ENCODE data around the gene LRRC75A. TPM values are rescaled to one million over a fixed set of nuclear protein-coding genes. Genes with fewer than 3 reads are reported as not detected.

LRRC75A gene
- total and polyA plus RNA-seq, 2 experiments from 2014 or later, result 5.3 to 26.2 TPM

GRCh38 chr17:16471295-16471694 lies 20.7 kb downstream of the LRRC75A start:
- TF ChIP-seq CREB1 (CRISPR knock-in tag; IDR thresholded peaks at IDR 0.05; ENCODE audit: low read depth) (no peak), ZNF331 (CRISPR knock-in tag; IDR thresholded peaks at IDR 0.05; ENCODE audit: low read depth) (no peak), NANOG (IDR thresholded peaks at IDR 0.05; ENCODE audit: borderline replicate concordance) (no peak), EZH2phosphoT487 (IDR thresholded peaks at IDR 0.05; ENCODE audit: unreplicated experiment) (no peak), REST (IDR thresholded peaks at IDR 0.05; ENCODE audit: unreplicated experiment) (no peak), POLR2AphosphoS5 (IDR thresholded peaks at IDR 0.05; ENCODE audit: low read depth) (no peak), STAT1 (IDR thresholded peaks at IDR 0.05; ENCODE audit: unreplicated experiment) (no peak), ZNF114 (CRISPR knock-in tag; IDR thresholded peaks at IDR 0.05) (no peak), EZH2 (IDR thresholded peaks at IDR 0.05; ENCODE audit: low read depth, unreplicated experiment) (no peak), JUNB (IDR thresholded peaks at IDR 0.05; ENCODE audit: unreplicated experiment) (no peak)
- TF ChIP-seq, protein P1, sequence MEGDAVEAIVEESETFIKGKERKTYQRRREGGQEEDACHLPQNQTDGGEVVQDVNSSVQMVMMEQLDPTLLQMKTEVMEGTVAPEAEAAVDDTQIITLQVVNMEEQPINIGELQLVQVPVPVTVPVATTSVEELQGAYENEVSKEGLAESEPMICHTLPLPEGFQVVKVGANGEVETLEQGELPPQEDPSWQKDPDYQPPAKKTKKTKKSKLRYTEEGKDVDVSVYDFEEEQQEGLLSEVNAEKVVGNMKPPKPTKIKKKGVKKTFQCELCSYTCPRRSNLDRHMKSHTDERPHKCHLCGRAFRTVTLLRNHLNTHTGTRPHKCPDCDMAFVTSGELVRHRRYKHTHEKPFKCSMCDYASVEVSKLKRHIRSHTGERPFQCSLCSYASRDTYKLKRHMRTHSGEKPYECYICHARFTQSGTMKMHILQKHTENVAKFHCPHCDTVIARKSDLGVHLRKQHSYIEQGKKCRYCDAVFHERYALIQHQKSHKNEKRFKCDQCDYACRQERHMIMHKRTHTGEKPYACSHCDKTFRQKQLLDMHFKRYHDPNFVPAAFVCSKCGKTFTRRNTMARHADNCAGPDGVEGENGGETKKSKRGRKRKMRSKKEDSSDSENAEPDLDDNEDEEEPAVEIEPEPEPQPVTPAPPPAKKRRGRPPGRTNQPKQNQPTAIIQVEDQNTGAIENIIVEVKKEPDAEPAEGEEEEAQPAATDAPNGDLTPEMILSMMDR (conservative IDR thresholded peaks at IDR 0.05; ENCODE audit: low read depth in 2 of 2), result no peak
- TF ChIP-seq, protein P2, sequence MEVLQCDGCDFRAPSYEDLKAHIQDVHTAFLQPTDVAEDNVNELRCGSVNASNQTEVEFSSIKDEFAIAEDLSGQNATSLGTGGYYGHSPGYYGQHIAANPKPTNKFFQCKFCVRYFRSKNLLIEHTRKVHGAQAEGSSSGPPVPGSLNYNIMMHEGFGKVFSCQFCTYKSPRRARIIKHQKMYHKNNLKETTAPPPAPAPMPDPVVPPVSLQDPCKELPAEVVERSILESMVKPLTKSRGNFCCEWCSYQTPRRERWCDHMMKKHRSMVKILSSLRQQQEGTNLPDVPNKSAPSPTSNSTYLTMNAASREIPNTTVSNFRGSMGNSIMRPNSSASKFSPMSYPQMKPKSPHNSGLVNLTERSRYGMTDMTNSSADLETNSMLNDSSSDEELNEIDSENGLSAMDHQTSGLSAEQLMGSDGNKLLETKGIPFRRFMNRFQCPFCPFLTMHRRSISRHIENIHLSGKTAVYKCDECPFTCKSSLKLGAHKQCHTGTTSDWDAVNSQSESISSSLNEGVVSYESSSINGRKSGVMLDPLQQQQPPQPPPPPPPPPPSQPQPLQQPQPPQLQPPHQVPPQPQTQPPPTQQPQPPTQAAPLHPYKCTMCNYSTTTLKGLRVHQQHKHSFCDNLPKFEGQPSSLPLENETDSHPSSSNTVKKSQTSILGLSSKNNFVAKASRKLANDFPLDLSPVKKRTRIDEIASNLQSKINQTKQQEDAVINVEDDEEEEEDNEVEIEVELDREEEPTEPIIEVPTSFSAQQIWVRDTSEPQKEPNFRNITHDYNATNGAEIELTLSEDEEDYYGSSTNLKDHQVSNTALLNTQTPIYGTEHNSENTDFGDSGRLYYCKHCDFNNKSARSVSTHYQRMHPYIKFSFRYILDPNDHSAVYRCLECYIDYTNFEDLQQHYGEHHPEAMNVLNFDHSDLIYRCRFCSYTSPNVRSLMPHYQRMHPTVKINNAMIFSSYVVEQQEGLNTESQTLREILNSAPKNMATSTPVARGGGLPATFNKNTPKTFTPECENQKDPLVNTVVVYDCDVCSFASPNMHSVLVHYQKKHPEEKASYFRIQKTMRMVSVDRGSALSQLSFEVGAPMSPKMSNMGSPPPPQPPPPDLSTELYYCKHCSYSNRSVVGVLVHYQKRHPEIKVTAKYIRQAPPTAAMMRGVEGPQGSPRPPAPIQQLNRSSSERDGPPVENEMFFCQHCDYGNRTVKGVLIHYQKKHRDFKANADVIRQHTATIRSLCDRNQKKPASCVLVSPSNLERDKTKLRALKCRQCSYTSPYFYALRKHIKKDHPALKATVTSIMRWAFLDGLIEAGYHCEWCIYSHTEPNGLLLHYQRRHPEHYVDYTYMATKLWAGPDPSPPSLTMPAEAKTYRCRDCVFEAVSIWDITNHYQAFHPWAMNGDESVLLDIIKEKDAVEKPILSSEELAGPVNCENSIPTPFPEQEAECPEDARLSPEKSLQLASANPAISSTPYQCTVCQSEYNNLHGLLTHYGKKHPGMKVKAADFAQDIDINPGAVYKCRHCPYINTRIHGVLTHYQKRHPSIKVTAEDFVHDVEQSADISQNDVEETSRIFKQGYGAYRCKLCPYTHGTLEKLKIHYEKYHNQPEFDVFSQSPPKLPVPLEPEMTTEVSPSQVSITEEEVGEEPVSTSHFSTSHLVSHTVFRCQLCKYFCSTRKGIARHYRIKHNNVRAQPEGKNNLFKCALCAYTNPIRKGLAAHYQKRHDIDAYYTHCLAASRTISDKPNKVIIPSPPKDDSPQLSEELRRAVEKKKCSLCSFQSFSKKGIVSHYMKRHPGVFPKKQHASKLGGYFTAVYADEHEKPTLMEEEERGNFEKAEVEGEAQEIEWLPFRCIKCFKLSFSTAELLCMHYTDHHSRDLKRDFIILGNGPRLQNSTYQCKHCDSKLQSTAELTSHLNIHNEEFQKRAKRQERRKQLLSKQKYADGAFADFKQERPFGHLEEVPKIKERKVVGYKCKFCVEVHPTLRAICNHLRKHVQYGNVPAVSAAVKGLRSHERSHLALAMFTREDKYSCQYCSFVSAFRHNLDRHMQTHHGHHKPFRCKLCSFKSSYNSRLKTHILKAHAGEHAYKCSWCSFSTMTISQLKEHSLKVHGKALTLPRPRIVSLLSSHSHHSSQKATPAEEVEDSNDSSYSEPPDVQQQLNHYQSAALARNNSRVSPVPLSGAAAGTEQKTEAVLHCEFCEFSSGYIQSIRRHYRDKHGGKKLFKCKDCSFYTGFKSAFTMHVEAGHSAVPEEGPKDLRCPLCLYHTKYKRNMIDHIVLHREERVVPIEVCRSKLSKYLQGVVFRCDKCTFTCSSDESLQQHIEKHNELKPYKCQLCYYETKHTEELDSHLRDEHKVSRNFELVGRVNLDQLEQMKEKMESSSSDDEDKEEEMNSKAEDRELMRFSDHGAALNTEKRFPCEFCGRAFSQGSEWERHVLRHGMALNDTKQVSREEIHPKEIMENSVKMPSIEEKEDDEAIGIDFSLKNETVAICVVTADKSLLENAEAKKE (CRISPR knock-in tag; IDR thresholded peaks at IDR 0.05), result no peak
- TF ChIP-seq, protein P3, sequence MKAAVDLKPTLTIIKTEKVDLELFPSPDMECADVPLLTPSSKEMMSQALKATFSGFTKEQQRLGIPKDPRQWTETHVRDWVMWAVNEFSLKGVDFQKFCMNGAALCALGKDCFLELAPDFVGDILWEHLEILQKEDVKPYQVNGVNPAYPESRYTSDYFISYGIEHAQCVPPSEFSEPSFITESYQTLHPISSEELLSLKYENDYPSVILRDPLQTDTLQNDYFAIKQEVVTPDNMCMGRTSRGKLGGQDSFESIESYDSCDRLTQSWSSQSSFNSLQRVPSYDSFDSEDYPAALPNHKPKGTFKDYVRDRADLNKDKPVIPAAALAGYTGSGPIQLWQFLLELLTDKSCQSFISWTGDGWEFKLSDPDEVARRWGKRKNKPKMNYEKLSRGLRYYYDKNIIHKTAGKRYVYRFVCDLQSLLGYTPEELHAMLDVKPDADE (IDR thresholded peaks at IDR 0.05), result no peak
- Histone ChIP-seq H3K36me3 (ENCODE audit: insufficient read depth) (no peaks in the 10 kb centered on the region), H3K9me2 (ENCODE audit: insufficient read depth) (no peaks in the 10 kb centered on the region), H3K4me2 (no peak overlapping the region), H3K79me2 (replicated peaks; ENCODE audit: insufficient read depth) (peaks cover 8% of the 10 kb centered on the region), H4K20me1 (replicated peaks; ENCODE audit: insufficient read depth) (peaks cover 5% of the 10 kb centered on the region), H2AFZ (no peak overlapping the region), H3K4me1 (ENCODE audit: insufficient read depth) (peaks cover 17% of the 10 kb centered on the region), H3F3A (replicated peaks; ENCODE audit: low read depth) (no peaks in the 10 kb centered on the region), H3K27me3 (ENCODE audit: insufficient read depth) (no peaks in the 10 kb centered on the region), H3K27ac (ENCODE audit: low read depth) (no peak overlapping the region), H3K4me3 (no peak overlapping the region)
- Mint-ChIP-seq H3K4me3 (no peak overlapping the region), H3K27me3 (ENCODE audit: insufficient read depth, low read depth, poor library complexity) (peaks cover 5% of the 10 kb centered on the region), H3K9me3 (no peaks in the 10 kb centered on the region), H3K27ac (no peak overlapping the region), H3K36me3 (ENCODE audit: low read depth) (no peaks in the 10 kb centered on the region; the same call in 2 of the 3 replicates), H3K4me1 (peaks cover 41% of the 10 kb centered on the region)
- DNase-seq (ENCODE audit: low spot score) (no peak), ATAC-seq (no peak)
